HG03558 (cell line): Measurements from ENCODE around the gene GMDS.

Experiments
- ATAC-seq: cut with Tn5 transposase; IDR thresholded peaks from one replicate; pipeline ENCODE4 v1.9.1; 2021; ENCODE audit warnings: moderate number of reproducible peaks; ENCODE audit not compliant: unreplicated experiment; ENCODE audit errors: extremely low read depth

The GMDS gene

GRCh38 chr6:2245103-2245876 is at the start of gene GMDS:
Gene GMDS, minus strand, starts transcription at chr6:2245605.
- ATAC-seq = peak; percentile 73

DNA sequence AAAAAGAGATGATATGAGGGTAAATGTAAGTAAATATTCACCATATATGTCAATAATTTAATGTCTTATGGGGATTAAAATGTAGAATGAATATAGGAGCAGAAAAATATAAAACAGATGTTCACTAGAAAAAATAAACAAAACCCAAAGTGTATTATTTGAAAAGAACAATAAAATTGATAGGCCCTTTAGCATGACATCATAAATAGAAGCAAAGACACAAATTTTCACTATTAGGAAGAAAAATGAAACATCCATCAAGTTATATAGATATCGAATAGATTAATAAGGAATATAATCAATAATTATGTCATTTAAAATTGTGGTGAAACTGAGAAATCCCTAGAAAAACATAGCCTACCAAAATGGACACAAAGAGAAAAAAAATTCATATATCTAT is 40.1 kb upstream of the GMDS start:
- ATAC-seq = no peak

DNA sequence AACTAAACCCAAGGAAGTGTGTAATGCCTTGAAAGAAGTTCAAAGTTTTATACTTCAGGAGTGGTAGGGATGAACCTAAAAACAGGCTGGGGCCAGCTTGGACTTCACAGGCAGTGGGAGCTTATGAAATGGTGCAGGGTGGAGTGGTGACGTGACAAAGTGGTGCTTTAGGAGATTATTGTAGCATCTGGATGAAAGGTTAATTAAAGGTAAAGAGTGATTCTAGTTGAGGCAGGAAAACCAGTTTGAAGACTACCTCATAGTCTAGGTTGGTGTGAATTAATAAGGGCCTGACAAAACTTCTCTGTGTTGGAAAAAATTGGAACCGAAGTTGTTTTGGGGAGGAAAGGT is 30.5 kb upstream of the GMDS start:
- ATAC-seq = no peak

DNA sequence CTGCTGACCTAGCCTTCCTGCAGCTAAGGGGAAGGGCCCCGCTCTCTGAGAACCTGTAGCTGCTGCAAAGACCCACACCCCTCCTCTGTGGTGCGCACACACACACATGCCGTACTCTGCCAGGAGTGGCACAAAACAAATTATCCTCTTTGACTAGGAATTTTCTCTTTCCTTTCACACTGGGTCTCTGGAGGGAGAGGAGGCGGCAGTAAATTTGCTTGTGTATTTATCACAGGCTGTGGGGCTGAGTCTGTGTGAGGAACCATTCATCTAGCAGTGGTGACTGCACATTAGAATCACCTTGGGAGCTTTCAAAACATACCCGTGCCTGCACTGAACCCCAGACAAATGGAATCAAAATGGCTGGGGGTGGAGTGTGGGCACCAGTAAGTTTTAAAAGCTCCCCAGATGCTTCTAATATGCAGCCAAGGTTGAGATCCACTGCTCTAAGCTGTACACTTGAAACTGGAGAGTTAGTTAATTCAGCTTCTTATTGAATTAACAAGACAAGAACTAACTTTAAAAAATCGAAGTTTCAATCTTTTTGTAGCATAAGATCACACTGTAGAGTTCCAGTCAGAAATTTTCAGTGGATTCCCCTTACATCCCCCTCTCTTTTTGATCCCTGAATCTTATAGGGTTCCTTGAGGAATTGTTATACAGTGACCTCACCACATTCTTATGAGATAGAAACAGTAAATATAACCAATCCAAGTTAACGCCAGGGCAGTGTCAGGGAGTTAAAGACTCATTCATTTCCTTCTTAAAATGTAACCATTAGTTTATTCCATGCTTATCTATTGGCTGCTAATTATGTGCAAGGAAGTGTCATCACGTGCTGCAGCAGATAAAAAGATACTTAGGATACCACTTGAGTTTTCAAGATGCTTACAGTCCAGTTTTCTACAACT is 29.8 kb upstream of the GMDS start:
- no peak for ATAC-seq

DNA sequence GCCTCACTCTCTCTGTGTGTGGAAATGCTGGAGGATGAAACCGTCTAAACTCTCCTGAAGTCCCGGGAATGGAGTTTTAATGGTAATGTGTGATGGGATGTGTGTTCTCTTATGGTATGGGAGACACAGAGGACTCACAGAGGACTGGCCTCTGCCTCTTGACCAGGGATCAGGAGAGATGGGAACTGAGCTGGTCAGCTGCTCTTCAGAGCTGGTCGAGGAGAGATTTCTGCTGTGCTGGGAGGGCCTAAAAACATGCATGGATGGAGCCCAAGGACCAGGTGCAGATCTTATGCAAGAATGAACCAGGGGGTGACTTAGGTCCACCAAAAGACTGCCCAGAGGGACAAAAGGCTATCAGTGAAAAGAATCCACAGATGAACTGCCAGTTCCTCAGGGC is 27.3 kb upstream of the GMDS start:
- ATAC-seq = no peak

DNA sequence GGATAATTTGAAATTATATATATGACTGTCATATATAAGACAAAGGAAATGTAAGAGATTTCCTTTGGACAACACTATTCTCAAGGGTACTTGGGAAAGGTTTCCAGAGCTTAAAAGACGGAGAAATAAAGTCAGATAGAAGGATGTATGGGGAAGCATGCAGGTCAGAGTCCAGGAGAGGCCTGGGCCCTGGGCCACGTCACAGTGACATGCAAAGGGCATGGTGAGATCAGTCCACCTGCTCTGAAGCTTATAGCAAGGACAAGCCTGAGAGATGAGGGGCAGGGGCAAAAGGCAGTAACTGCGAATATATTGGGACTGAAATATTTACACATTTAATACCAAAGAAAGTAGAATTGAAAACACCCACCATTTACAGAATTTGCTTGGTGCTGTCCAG is 24.6 kb upstream of the GMDS start:
- ATAC-seq = no peak

DNA sequence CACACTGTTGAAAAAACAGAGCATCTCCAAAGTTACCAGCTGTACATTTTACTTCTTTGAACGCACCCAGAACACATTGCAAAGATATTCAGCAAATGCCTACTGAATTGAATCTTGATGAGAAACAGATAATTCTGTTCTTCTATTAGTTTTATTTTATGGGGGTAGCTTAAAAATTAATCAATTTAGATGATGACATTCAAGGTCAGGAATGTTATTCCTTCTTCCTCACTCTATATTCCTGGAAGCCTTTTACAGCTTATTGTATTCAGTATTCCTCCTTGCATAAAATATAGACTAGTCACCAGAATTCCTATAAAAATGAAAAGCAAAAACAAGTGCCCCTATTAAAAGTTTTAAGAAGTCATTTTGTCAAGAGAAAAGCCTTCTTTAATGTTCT is 21.4 kb upstream of the GMDS start:
- no peak for ATAC-seq

- no peak for ATAC-seq
Measured at GRCh38 chr6:2266031-2266795, 20.8 kb upstream of the GMDS start.

DNA sequence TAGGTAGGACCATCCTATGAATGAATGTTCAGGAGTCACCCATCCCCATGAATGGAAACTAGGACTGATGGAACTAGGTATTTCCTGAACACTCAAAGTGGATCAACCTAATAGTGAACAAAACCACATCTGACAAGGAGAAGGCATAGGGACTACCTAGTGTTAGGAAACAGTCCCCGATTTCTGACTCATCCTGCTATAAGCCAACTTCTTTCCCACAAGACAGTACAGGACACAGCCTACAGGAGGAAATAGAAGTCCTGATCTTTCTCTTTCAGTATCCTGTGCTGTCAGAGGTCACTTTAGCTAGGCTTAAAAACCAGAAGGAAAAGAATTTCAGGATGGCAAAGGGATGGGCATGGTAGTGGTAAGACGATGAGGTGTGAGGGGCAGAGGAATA is 19.5 kb upstream of the GMDS start:
- ATAC-seq = no peak

GRCh38 chr6:2263896-2264295 is 18.5 kb upstream of the GMDS start:
- ATAC-seq = no peak

DNA sequence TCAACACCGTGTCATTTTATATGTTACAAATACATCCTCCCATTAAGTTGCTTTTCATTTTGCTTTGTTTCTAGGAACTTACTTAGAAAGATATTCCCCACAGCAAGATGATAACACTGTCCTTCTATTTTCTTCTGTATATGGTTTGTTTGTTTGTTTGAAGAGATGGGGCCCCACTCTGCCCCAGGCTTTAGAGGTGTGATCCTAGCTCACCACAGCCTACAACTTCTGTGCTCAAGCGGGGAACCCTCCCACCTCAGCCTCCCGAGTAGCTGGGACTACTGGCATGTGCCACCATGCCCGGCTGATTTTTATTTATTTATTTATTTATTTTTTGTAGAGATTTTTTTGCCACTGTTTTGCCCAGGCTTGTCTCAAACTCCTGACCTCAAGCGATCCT is 14.2 kb upstream of the GMDS start:
- no peak for ATAC-seq

DNA sequence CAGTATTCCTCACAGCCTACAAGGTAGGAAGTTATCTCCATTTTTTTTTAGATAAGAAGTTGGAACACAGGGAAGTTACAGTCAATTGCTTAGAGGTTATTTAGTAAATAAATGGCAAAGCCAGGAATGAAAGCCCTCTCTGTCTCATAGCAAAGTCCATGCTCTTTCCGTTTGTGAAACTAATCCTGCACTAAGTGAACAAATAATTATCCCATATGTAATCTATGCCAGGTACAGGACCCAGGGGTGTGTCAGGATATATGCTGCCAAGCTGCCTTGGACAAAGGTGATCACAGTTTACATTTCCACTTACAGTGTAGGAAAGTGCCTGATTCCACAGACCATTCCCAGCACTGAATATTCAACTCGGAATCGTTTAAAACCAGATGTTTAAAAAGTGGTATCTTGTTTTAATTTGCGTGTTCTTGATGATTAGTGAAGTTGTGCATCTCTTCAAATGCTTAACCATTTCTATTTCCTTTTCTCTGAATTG is 13.6 kb upstream of the GMDS start:
- no peak for ATAC-seq

DNA sequence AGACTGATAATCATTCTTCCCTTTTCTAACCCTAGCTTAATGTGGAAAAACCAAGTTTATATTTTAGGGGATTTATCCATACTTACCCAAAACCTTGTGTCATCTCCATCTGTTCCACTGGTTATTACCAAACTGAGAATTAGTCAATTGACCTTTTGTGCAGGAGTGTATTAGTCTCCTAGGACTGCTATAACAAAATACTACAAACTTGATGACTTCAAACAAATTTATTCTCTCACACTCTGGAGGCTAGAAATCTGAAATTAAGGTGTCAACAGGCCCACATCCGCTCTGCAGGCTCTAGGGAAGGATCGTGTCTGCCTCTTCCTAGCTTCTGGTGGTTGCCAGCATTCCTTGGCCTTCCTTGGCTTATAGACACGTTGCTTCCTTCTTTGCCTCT is 12.7 kb upstream of the GMDS start:
- no peak for ATAC-seq

DNA sequence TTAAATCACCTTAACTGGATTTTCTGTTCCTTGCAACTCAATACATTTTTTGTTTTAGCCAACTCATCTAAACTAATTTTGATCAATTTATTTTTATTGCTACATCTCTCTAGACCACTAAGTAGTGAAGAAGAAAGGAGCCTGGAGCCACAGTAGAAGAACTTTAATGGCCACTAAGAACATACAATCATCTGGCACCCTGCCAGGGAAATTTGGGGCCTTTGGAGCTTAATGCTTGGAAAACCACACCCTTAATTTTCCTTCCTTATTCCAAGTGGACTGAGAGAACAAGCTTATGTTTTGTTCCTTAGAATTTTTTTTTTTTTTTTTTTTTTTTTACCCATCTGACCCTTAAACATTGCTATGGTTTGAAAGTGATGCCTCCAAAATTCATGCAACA is 12.0 kb upstream of the GMDS start:
- ATAC-seq = no peak

DNA sequence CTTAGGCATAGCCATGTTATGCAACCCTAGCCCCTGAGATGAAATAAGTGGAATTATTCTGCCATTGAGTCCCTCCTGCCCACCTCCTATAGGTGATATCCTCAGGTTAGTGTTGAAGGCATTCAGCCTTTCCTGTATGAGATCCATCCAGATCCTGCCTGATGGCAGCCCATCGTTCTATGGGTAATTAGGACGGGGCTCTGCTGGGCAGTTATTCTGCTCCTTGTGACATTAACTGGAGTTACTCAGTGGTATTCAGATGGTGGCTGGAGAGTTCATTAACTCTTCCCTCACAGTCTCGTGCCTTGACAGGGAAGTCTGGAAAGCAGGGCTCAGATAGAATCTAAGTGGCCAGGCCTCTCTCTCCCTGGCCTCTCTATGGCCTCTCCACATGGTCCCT is 9.3 kb upstream of the GMDS start:
- ATAC-seq = no peak

DNA sequence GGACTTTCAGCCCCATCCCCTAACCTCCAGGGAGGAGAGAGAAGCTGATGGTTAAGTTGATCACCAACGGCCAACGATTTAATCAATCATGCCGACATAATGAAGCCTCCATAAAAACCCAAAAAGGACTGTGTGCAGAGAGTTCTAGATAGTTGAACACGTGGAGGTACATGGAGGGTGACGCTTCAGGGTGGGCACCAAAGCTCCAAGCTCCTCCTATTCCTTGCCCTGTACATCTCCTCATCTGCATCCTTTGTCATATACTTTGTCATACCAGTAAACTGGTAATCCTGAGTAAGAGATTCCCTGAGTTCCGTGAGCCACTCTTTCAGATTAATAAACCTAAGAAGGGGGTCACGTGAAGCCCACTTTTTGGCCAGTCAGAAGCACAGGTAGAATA is 3.7 kb upstream of the GMDS start:
- no peak for ATAC-seq

GRCh38 chr6:2247664-2248063 is 2.3 kb upstream of the GMDS start:
- no peak for ATAC-seq

DNA sequence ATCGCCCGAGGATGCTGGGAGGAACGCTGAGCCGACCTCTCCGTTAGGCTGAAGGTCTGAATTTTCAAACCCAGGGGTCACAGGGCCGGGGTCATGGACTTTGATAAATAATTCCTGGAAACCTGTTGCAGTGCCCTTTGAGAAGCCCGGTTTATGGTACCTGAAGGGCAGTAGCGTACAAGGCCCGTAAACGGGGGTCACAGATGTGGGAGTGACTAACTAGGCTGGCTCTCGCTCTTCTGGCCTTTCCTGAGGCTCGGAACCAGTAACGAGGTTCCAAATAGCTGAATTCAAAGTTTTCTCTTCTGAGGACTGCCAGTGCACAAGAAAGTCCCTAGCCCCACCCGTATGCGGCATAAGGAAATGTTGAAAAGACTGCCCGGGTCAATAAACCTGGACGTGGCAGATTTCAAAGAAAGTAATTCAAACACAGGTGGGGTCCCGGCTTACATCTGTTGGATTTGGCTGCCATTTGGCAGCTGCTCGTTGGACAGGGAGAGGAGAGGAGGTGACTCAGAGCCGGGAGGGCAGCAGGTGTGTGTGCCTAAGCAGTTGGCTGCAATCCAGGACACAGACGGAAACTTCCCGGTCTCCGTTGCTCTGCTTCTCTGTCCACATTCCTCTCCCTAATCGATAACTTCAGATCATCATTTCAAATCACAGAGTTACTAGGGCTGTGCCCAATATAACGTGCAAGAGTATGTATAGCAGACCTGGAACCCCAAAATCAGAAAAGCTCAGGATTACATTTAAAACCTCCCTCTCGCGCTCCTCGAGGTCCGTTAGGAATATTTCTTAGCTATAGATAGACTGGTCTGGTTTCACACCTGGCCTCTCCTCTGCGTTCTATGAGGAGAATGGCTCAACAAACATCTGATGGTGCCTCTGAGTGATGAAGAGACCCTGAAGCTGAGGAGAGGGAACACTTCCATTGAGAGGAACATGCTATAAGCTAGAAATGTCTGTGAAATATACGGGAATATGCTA is 765 bp upstream of the GMDS start:
- ATAC-seq = no peak

DNA sequence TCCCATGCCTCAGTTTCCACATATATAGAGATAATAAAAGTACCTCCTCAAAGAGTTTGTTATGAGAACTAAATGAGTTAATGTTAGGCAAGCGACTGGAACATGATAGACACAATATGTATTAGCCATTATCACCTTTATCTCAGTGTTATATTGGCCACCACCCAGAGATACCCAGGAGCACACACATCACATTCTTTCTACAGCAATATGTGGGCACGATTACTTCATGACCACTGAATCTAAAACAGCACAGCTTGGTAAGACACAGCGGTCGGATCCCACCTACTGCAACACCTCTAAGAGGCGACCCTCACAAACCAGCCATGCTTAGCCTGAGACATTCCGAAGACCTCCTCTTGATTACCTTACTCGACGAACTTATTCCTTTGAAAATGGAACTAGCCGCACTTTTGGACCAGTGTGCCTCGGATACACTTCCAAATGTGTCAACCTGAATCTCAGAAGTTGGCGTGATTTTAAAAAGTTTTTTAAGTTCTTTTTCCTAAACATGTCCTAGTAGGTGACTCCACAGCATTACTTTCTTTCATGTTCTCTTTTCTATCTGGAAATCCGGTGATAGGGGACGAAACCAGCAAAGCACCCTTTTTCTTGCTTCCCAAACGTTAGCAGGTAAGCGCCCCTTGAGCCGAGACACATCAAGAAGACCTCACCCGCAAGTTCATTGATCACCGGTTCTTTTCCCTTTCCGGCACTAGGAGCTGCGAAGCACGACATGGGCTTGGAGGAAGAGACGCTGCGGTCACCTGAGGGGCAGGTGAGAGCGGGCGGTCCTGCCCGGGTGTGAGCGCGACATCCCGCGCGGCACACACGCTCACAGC is 923 bp downstream of the GMDS start:
- ATAC-seq = no peak
